Measurements from ENCODE around the gene ISM2.

DNA sequence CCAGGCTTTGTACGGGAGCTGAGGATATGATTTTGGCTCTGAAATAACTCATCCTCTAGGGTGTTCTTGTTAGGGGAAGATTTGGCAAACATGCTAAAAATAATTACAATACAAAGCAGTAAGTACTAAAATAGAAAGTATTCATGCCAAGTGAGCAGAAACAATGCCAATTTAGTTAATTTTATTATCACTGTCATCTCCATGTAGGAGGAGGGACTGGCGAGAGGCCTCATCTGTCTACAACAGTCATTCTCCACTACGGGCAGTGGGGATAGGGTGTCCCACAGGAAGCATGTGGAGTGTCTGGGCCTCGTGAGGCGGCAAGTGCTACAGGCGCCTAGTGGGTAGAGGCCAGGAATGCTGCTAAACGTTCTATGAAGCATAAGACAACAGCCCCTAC is 3.3 kb downstream of the ISM2 start:
- TF ChIP-seq, protein P1, sequence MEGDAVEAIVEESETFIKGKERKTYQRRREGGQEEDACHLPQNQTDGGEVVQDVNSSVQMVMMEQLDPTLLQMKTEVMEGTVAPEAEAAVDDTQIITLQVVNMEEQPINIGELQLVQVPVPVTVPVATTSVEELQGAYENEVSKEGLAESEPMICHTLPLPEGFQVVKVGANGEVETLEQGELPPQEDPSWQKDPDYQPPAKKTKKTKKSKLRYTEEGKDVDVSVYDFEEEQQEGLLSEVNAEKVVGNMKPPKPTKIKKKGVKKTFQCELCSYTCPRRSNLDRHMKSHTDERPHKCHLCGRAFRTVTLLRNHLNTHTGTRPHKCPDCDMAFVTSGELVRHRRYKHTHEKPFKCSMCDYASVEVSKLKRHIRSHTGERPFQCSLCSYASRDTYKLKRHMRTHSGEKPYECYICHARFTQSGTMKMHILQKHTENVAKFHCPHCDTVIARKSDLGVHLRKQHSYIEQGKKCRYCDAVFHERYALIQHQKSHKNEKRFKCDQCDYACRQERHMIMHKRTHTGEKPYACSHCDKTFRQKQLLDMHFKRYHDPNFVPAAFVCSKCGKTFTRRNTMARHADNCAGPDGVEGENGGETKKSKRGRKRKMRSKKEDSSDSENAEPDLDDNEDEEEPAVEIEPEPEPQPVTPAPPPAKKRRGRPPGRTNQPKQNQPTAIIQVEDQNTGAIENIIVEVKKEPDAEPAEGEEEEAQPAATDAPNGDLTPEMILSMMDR (IDR thresholded peaks at IDR 0.05), result no peak
- TF ChIP-seq, protein P2, sequence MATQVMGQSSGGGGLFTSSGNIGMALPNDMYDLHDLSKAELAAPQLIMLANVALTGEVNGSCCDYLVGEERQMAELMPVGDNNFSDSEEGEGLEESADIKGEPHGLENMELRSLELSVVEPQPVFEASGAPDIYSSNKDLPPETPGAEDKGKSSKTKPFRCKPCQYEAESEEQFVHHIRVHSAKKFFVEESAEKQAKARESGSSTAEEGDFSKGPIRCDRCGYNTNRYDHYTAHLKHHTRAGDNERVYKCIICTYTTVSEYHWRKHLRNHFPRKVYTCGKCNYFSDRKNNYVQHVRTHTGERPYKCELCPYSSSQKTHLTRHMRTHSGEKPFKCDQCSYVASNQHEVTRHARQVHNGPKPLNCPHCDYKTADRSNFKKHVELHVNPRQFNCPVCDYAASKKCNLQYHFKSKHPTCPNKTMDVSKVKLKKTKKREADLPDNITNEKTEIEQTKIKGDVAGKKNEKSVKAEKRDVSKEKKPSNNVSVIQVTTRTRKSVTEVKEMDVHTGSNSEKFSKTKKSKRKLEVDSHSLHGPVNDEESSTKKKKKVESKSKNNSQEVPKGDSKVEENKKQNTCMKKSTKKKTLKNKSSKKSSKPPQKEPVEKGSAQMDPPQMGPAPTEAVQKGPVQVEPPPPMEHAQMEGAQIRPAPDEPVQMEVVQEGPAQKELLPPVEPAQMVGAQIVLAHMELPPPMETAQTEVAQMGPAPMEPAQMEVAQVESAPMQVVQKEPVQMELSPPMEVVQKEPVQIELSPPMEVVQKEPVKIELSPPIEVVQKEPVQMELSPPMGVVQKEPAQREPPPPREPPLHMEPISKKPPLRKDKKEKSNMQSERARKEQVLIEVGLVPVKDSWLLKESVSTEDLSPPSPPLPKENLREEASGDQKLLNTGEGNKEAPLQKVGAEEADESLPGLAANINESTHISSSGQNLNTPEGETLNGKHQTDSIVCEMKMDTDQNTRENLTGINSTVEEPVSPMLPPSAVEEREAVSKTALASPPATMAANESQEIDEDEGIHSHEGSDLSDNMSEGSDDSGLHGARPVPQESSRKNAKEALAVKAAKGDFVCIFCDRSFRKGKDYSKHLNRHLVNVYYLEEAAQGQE (IDR thresholded peaks at IDR 0.05; ENCODE audit: insufficient read depth in 1 of 2, low read depth in 2 of 2, low read length in 1 of 2), result no peak
